ENCODE data around the gene NMUR1.

Gene NMUR1

DNA sequence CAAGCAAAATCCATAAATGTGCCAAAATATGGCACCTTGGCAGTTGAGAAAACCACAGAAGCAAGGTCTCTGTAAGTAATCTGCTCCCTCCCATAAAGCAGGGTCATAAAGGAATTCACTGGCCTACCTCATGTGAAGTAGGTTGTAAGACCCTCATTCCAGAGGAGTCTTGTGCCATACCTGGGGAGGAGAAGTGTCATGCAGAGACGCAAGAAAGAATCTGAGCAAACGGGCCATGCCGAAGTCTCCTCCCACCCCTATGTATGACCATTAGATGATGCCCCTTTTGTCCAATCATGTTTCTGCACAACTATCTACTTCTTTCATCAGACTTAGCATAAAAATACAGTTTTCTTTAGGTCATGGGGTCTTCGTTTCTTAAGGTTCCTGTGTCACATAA lies 14.6 kb downstream of the NMUR1 start:
- TF ChIP-seq, protein P1, sequence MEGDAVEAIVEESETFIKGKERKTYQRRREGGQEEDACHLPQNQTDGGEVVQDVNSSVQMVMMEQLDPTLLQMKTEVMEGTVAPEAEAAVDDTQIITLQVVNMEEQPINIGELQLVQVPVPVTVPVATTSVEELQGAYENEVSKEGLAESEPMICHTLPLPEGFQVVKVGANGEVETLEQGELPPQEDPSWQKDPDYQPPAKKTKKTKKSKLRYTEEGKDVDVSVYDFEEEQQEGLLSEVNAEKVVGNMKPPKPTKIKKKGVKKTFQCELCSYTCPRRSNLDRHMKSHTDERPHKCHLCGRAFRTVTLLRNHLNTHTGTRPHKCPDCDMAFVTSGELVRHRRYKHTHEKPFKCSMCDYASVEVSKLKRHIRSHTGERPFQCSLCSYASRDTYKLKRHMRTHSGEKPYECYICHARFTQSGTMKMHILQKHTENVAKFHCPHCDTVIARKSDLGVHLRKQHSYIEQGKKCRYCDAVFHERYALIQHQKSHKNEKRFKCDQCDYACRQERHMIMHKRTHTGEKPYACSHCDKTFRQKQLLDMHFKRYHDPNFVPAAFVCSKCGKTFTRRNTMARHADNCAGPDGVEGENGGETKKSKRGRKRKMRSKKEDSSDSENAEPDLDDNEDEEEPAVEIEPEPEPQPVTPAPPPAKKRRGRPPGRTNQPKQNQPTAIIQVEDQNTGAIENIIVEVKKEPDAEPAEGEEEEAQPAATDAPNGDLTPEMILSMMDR (IDR thresholded peaks at IDR 0.05; ENCODE audit: insufficient read depth, missing control alignments), result no peak
- no peak for DNase-seq (ENCODE audit: insufficient read length, low spot score)
- FAIRE-seq, result no peak

DNA sequence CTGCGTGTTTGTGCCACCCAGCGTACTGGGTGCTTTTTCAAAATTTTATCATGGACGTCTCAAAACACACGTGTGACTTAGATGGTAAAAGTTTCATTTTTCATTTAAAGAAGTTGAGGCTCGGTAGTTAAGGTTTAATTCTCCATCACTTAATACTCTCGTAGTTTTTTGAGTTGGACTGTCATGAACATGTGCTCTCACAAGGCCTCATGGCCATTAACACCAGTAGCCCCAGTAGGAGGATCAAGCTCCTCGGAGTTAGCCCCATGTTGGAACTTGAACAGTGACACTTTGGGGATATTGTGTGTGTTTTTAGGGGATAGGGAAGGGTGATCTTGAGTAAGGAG lies 15.3 kb downstream of the NMUR1 start:
- TF ChIP-seq, protein P1 (IDR thresholded peaks at IDR 0.05; ENCODE audit: insufficient read depth, missing control alignments), result no peak
- FAIRE-seq, result no peak
- DNase-seq (ENCODE audit: insufficient read length, low spot score), result no peak

DNA sequence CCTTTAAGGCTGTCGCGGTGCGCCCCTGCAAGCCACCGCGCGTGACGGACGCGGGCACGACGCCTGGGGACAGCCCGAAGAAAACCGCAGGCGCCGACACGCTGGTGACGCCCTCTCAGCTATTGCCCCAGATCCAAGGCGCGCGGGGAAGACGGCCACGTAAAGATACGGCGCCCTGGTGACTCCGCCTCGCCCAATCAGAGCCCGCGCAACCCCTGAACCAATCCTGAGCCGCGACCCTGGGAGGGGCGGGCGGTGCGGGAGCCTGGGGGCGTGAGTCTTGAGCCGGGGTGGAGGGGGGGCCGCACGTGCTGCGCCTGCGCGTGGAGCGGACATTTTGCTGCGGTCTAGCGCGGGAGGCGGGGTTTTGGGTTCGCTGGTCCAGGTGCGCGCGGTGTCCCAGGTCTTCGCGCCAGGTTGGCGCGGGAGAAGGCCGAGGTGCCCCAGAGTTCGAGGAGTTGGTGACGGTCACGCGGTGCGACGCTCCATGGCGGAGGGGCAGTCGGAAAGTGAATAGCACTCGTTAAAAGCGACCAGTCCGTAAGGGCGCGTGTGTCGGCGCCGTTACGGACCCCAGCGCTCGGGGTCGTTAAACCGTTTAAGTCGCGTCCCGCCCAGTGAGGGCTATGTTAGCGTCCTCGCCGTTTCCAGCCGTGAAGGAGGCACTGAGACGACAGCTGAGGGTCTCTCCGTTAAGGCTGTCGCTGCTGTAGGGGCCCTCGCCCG lies 15.9 kb downstream of the NMUR1 start:
- peak; percentile 93 for DNase-seq (ENCODE audit: insufficient read length, low spot score)
- TF ChIP-seq, protein P1 (IDR thresholded peaks at IDR 0.05; ENCODE audit: insufficient read depth, missing control alignments), result no peak
- no peak for FAIRE-seq

DNA sequence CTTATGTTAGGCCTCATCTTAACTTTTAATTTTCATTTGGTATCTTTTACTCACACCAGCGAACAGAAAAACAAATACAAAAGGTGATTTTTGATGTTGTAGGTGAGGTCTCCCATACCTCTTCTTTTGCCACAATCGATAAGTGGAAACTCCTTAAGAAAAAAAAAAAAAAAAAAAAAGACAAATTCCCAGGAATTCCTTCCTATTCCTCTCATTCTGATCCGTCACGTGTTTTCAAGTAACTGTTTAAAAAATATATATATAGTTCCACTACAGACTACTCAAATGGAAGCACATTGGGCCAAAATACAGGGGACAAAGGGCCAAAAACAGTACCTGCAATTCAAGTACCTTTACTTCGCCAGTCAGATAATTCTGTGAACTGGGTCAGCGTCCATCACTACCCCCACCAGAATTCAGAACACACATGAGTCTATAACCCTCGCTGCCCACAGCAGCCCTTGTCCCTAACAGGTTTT lies 16.5 kb downstream of the NMUR1 start:
- TF ChIP-seq, protein P1 (IDR thresholded peaks at IDR 0.05; ENCODE audit: insufficient read depth, missing control alignments), result no peak
- DNase-seq (ENCODE audit: insufficient read length, low spot score) (no peak), FAIRE-seq (no peak)

DNA sequence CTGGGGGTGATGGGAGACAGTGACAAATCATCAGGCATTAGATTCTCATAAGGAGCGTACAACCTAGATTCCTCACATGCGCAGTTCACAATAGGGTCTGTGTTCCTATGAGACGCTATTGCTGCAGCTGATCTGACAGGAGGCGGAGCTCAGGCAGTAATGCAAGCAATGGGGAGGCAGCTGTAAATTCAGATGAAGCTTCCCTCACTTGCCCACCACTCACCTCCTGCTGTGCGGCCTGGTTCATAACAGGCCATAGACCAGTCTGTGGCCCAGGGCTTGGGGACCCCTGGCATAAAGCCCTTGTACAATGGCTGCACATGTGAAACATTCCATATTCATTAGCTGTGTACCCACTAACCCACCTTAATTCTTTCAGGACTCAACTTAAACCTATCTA lies 18.0 kb downstream of the NMUR1 start:
- no peak for DNase-seq (ENCODE audit: insufficient read length, low spot score)
- no peak for FAIRE-seq

DNA sequence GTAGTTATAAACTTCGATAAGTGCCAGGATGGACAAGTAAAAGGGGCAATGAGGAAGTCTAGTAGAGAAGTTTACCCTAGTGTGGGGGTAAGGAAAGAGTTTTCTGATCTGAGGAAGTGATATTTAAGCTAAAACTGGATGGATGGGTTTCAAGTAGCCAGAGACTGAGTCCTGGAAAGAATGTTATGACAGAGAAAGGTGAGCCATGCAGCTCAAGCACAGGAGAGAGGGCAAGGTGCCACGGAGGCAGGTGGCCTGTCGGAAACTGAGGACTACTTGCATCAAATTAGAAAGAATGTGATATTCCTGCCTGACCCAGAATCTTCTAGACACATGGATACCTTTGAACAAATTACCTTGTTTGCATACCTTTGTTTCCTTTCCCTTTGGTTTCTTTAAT lies 26.5 kb downstream of the NMUR1 start:
- TF ChIP-seq, protein P1 (IDR thresholded peaks at IDR 0.05; ENCODE audit: insufficient read depth, missing control alignments), result no peak
- DNase-seq (ENCODE audit: insufficient read length, low spot score) (no peak), FAIRE-seq (no peak)

More for the DNA sequence above, 18.0 kb downstream of the NMUR1 start:
- TF ChIP-seq, protein P1 (IDR thresholded peaks at IDR 0.05; ENCODE audit: insufficient read depth, missing control alignments), result no peak

DNA sequence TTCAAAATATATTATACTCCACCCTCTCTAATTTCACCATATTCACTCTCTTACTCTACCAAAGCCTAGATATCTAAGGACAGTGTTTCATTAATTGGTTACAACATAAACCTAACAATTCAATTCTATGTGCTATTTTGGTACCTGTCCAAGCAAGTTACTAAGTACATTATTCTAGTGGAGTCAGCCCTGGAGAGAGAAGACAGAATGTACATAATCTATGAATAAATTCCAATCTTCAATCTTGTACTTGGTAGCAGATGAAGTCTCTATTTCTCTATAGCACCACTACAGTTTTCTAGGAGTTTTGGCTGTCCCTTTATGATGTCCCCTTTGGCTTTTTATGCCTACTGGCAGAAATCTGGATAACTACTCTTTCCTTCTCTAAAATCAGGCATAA lies 27.6 kb downstream of the NMUR1 start:
- FAIRE-seq (no peak), DNase-seq (ENCODE audit: insufficient read length, low spot score) (no peak)
- TF ChIP-seq, protein P1 (IDR thresholded peaks at IDR 0.05; ENCODE audit: insufficient read depth, missing control alignments), result no peak
